HFFc6 (cell line): Measurements from ENCODE around the gene SLC11A2. TPM values are rescaled to one million over a fixed set of nuclear protein-coding genes. Genes with fewer than 3 reads are reported as not detected.

Experiments
- DNase-seq: peaks from one replicate; pipeline ENCODE4 v3.0.0-alpha.2; 2018
- H3K27ac Mint-ChIP-seq: 2 replicates; pipeline ENCODE4 v1.8.0; 2020; ENCODE audit warnings: mild to moderate bottlenecking, mixed read lengths
- H3K27me3 Mint-ChIP-seq: 2 replicates; pipeline ENCODE4 v1.8.0; 2021; ENCODE audit warnings: mild to moderate bottlenecking, moderate library complexity, mixed read lengths; ENCODE audit not compliant: insufficient read depth
- H3K36me3 Mint-ChIP-seq: 2 replicates; pipeline ENCODE4 v1.8.0; 2021; ENCODE audit warnings: low read depth, mixed read lengths
- H3K4me1 Mint-ChIP-seq: 2 replicates; pipeline ENCODE4 v1.8.0; 2020; ENCODE audit warnings: low read depth, mixed read lengths
- H3K4me3 Mint-ChIP-seq: 2 replicates; pipeline ENCODE4 v1.8.0; 2020; ENCODE audit warnings: mild to moderate bottlenecking, moderate library complexity, mixed read lengths
- H3K9me3 Mint-ChIP-seq: 2 replicates; pipeline ENCODE4 v1.8.0; 2020; ENCODE audit warnings: mild to moderate bottlenecking, mixed read lengths
- CTCF ChIP-seq: fragments of 200-600 bp; sonication (generic); IDR thresholded peaks from 2 replicates; pipeline ENCODE4 v1.5.0; 2021; ENCODE audit warnings: antibody characterized with exemption, mild to moderate bottlenecking
- total RNA-seq, 6 experiments: library from RNA; stranded (reverse); fragmentation: NEBNext Ultra II Directional; extraction: Animal tissue kit (Norgen Biotek cat#: 25700); gene quantifications; 2 replicates in 1 of 6; 3 replicates in 5 of 6; pipeline ENCODE4 v1.2.3, GENCODE V29; 2021

SLC11A2 gene
- total RNA-seq, 6 experiments from 2014 or later = 32.0 to 37.4 (median 34.0) TPM

- Mint-ChIP-seq H3K27me3 (no peaks in the 10 kb centered on the region), H3K27ac (no peak overlapping the region), H3K9me3 (no peaks in the 10 kb centered on the region), H3K4me3 (no peak overlapping the region), H3K4me1 (peaks cover 8% of the 10 kb centered on the region), H3K36me3 (no peaks in the 10 kb centered on the region)
- no peak for TF ChIP-seq CTCF
- DNase-seq = no peak
These were observed 10.1 kb upstream of the SLC11A2 start for GRCh38 chr12:51036279-51036678.

GRCh38 chr12:51033457-51034089 lies 7.4 kb upstream of the SLC11A2 start:
- Mint-ChIP-seq H3K36me3 (no peaks in the 10 kb centered on the region), H3K27me3 (no peaks in the 10 kb centered on the region), H3K9me3 (no peaks in the 10 kb centered on the region), H3K27ac (no peak overlapping the region), H3K4me3 (no peak overlapping the region), H3K4me1 (peaks cover 12% of the 10 kb centered on the region)
- no peak for DNase-seq
- no peak for TF ChIP-seq CTCF

GRCh38 chr12:51033048-51033447 lies 6.9 kb upstream of the SLC11A2 start:
- H3K4me3 Mint-ChIP-seq = no peak overlapping the region
- no peak overlapping the region for H3K27ac Mint-ChIP-seq

GRCh38 chr12:51028813-51029150 lies 2.6 kb upstream of the SLC11A2 start:
- Mint-ChIP-seq H3K36me3 (no peaks in the 10 kb centered on the region), H3K4me1 (peaks cover 37% of the 10 kb centered on the region), H3K27ac (no peak overlapping the region), H3K27me3 (no peaks in the 10 kb centered on the region), H3K9me3 (no peaks in the 10 kb centered on the region), H3K4me3 (peak overlapping the region; percentile 21)
- TF ChIP-seq CTCF = no peak
- peak; percentile 26 for DNase-seq

More at GRCh38 chr12:51033048-51033447, 6.9 kb upstream of the SLC11A2 start:
- Mint-ChIP-seq H3K27me3 (no peaks in the 10 kb centered on the region), H3K4me1 (peaks cover 12% of the 10 kb centered on the region), H3K9me3 (no peaks in the 10 kb centered on the region), H3K36me3 (no peaks in the 10 kb centered on the region)
- DNase-seq = no peak
- TF ChIP-seq CTCF = no peak

DNA sequence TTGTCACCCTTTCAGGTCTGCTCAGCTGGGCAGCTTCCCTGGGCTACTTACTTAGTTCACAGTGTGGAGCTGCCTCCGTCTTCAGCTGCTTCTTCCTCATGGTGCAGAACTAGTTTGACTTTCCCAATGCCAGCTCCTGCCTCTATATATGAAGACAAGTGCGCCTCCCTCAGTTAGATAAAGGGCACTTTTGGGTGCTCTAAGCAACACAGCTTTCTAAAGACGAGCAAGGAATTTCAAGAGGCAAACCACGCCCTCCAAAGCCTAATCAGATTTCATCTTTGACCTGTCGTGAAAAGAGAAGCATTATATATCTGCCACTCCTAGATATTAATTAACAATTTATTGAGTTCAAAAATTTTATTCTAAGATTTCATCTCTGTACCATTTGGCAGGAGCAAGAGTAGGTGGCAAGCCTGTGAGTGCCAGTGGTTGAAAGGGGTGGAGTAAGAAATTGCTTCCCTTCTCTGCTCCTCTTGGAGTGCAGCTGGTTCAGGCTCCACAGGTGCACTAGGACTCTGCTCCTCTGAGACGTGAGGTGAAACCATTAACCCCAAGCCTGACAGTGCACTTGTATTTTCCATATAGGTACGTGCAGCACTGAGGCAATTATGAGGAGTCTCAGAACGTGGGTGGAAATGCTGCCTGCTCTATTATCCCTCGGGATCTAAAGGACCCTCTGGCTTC lies 2.1 kb upstream of the SLC11A2 start:
- H3K27me3 Mint-ChIP-seq = no peaks in the 10 kb centered on the region
- DNase-seq = peak; percentile 42
- H3K9me3 Mint-ChIP-seq = no peaks in the 10 kb centered on the region
- H3K4me1 Mint-ChIP-seq = peaks cover 37% of the 10 kb centered on the region
- peak; percentile 49; the same call in 1 of the 2 replicates for TF ChIP-seq CTCF
- no peak overlapping the region for H3K27ac Mint-ChIP-seq
- H3K4me3 Mint-ChIP-seq = peak overlapping the region; percentile 21
- H3K36me3 Mint-ChIP-seq = no peaks in the 10 kb centered on the region
